Neural crest cell (in vitro differentiated cells): Measurements from ENCODE around the gene ATXN1L. TPM values are rescaled to one million over a fixed set of nuclear protein-coding genes. Genes with fewer than 3 reads are reported as not detected.

ENCODE experiments used
- DNase-seq: peaks from one replicate; pipeline ENCODE4 v3.0.0; 2021; ENCODE audit warnings: low read depth, mixed read lengths, low spot score
- H3K27ac Mint-ChIP-seq: one replicate; pipeline ENCODE4 v1.8.0; 2021; ENCODE audit warnings: mild to moderate bottlenecking, mixed read lengths; ENCODE audit not compliant: unreplicated experiment
- H3K27me3 Mint-ChIP-seq: 2 replicates; pipeline ENCODE4 v1.8.0; 2021; ENCODE audit warnings: low read depth, mild to moderate bottlenecking, mixed read lengths
- H3K36me3 Mint-ChIP-seq: 2 replicates; pipeline ENCODE4 v1.8.0; 2021; ENCODE audit warnings: low read depth, mild to moderate bottlenecking, mixed read lengths
- H3K4me1 Mint-ChIP-seq: 2 replicates; pipeline ENCODE4 v1.8.0; 2021; ENCODE audit warnings: mixed read lengths
- H3K4me3 Mint-ChIP-seq: one replicate; pipeline ENCODE4 v1.8.0; 2021; ENCODE audit warnings: mild to moderate bottlenecking, mixed read lengths
- H3K9me3 Mint-ChIP-seq: 2 replicates; pipeline ENCODE4 v1.8.0; 2021; ENCODE audit warnings: mixed read lengths
- total RNA-seq: library from RNA; stranded (reverse); gene quantifications from 2 replicates; pipeline ENCODE4 v1.2.1, GENCODE V29; 2021
- TF ChIP-seq, protein P1 (sequence below): fragments of 200-600 bp; sonication (generic); conservative IDR thresholded peaks from 2 replicates; pipeline ENCODE4 v1.5.0; 2021; ENCODE audit warnings: antibody characterized with exemption, mild to moderate bottlenecking

ATXN1L gene
- total RNA-seq, 1 donor from 2014 or later: 28.4 TPM

DNA sequence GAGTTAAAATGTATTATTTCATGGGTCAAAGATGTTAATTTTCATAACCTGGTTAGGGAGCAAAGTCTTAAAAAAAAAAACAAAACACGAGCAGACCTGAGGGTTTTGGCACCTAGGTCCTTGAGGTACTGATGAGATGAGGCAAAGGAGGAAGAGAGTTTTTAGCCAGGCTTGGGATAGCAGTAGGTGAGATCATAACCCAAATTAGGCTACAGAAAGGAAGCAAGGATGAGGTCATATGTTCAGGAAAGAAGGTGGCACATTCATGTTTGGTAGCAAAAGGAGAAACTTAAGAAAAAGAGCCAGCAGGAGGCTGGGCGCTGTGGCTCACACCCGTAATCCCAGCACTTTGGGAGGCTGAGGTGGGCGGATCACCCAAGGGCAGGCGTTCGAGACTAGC lies 2.8 kb downstream of the ATXN1L start:
- Mint-ChIP-seq H3K36me3 (peaks cover 11% of the 10 kb centered on the region), H3K27me3 (no peaks in the 10 kb centered on the region), H3K4me1 (peaks cover 13% of the 10 kb centered on the region), H3K9me3 (no peaks in the 10 kb centered on the region), H3K27ac (no peak overlapping the region), H3K4me3 (no peak overlapping the region)
- TF ChIP-seq, protein P1, sequence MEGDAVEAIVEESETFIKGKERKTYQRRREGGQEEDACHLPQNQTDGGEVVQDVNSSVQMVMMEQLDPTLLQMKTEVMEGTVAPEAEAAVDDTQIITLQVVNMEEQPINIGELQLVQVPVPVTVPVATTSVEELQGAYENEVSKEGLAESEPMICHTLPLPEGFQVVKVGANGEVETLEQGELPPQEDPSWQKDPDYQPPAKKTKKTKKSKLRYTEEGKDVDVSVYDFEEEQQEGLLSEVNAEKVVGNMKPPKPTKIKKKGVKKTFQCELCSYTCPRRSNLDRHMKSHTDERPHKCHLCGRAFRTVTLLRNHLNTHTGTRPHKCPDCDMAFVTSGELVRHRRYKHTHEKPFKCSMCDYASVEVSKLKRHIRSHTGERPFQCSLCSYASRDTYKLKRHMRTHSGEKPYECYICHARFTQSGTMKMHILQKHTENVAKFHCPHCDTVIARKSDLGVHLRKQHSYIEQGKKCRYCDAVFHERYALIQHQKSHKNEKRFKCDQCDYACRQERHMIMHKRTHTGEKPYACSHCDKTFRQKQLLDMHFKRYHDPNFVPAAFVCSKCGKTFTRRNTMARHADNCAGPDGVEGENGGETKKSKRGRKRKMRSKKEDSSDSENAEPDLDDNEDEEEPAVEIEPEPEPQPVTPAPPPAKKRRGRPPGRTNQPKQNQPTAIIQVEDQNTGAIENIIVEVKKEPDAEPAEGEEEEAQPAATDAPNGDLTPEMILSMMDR: no peak
- no peak for DNase-seq

DNA sequence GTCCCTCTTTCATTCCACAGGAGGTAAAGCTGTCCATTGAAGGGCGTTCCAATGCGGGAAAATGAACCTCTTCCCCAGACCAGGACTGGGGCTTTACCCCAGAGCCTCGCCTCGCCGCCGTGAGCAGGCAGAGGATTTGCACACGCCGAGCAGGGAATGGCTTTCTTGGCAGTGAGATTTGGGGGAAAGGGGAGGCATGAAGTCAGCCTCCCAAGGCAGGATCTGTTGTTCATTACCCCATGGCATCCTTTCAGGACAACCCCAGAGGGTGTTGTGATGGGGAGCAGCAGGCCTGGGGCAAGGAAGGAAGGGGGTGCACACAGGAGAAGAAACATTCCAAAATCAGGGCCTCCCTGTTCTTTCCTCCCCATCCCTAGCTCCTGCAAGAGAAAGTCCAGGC lies 6.0 kb downstream of the ATXN1L start:
- Mint-ChIP-seq H3K4me1 (peaks cover 9% of the 10 kb centered on the region), H3K36me3 (peaks cover 11% of the 10 kb centered on the region), H3K4me3 (no peak overlapping the region), H3K9me3 (no peaks in the 10 kb centered on the region), H3K27me3 (no peaks in the 10 kb centered on the region), H3K27ac (no peak overlapping the region)
- TF ChIP-seq, protein P1: no peak
- DNase-seq: no peak

DNA sequence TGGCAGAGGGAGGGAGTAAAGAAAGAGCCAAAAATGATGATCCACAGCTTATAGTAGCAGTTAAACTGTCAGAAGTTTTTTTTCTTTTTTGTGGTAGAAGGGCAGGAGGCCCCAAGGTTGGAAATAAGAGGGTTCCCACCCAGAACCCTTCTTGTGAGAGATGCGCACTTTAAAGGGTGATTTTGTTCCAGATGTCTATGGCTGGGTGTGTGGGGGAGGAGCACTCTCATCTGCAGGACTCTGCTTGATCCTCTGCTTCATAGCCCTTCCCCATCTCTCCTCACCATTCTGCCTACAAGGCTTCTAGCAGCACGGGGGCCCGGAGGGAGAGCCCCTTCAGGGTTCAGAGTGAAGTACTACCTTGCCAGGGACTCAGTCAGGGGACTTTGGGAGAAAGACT lies 6.4 kb downstream of the ATXN1L start:
- Mint-ChIP-seq H3K36me3 (peaks cover 11% of the 10 kb centered on the region), H3K4me3 (no peak overlapping the region), H3K4me1 (peaks cover 4% of the 10 kb centered on the region)

DNA sequence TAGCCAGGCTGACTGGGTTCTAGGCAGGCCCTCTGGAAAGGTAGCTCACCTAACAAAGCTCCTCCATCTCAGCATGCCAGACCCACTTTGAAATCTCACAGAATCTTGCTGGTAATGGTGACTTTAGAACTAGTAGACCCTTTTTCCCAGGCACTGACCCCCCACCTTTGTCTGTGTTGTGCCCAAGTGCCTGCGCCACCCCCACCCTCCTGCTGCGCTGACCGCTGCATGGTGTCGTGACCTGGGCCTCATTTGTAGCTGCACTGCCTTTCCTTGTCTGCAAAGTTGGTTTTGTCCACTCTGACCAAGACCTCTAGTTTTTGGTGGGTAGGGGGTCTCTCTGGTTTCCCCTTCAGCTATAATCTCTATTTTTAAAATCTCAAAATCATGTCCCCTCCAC lies 6.8 kb downstream of the ATXN1L start:
- Mint-ChIP-seq H3K36me3 (peaks cover 11% of the 10 kb centered on the region), H3K4me3 (no peak overlapping the region), H3K4me1 (peaks cover under 1% of the 10 kb centered on the region), H3K27ac (no peak overlapping the region), H3K9me3 (no peaks in the 10 kb centered on the region), H3K27me3 (no peaks in the 10 kb centered on the region)
- TF ChIP-seq, protein P1: no peak
- no peak for DNase-seq

More for the DNA sequence above, 6.4 kb downstream of the ATXN1L start:
- Mint-ChIP-seq H3K9me3 (no peaks in the 10 kb centered on the region), H3K27ac (no peak overlapping the region), H3K27me3 (no peaks in the 10 kb centered on the region)
- DNase-seq: no peak
- TF ChIP-seq, protein P1: no peak

DNA sequence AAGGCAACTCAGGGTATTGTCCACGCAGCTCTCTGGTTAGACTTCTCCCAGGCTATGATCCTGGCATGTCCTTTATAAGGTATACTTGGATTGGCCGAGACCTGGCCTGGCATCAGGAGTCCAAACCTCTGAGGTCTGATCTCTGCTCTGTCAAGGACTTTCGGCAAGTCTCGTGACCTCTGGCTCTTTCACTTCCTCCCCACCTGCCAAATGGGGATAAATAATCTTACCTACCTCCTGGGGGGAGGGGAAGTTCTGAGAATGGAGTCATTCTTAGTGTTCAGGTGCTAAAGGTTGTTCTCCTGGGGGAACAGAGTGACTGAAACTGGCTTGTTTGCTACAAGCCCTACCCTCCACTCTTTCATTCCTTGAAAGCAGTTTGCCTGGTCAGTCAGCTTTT lies 7.6 kb downstream of the ATXN1L start:
- no peak for DNase-seq
- TF ChIP-seq, protein P1: no peak
- H3K27ac Mint-ChIP-seq: no peak overlapping the region

DNA sequence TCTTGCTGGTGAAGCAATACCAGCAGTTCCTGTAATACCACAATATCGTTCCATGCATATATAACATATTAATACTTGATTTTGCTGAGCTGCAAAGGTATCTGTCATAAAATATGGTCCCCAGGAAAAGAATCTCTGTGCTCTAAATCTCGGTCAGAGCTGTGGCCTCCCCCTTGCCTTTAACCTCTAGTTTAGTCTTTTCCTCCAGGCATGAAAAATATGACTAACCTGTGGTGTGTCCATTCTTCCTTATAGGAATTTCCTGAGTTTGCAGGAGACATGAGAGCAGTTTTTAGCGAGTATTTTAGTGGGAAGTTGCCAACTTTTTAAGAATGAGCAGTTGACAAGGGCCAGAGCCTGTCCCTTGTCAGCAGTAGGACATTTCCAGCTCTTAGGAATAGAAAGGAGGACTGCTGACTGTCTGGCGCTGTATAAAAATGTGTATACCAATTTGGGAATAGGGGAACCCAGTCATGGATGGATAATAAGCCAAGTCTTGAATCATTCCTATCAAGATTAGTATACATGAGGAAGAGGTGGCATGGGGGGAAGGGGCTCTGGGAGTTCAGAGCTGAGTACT lies 8.7 kb downstream of the ATXN1L start:
- no peaks in the 10 kb centered on the region for H3K9me3 Mint-ChIP-seq

More for the DNA sequence above, 7.6 kb downstream of the ATXN1L start:
- peaks cover 11% of the 10 kb centered on the region for H3K36me3 Mint-ChIP-seq
- H3K27me3 Mint-ChIP-seq: no peaks in the 10 kb centered on the region
- no peaks in the 10 kb centered on the region for H3K4me1 Mint-ChIP-seq
- no peak overlapping the region for H3K4me3 Mint-ChIP-seq
- no peaks in the 10 kb centered on the region for H3K9me3 Mint-ChIP-seq

More for the DNA sequence above, 8.7 kb downstream of the ATXN1L start:
- Mint-ChIP-seq H3K27ac (no peak overlapping the region), H3K4me3 (no peak overlapping the region), H3K4me1 (no peaks in the 10 kb centered on the region), H3K27me3 (no peaks in the 10 kb centered on the region), H3K36me3 (peaks cover 6% of the 10 kb centered on the region)
- no peak for DNase-seq
- TF ChIP-seq, protein P1: no peak
